Activated CD8-positive, alpha-beta memory T cell treated with anti-CD3 and anti-CD28 coated beads, Interleukin-2, amount 50 U/mL, for 1 hour (primary cell): Measurements from ENCODE around the gene ATP6V1B1.
"Not testable (repeated sequence)": the region's sequence is repeated elsewhere in the genome, so short reads cannot be mapped to it uniquely, and the experiment has no call there.

Experiments
- DNase-seq: peaks from one replicate; pipeline ENCODE4 v3.0.0-alpha.2; 2020; ENCODE audit errors: extremely low read depth

The ATP6V1B1 gene

DNA sequence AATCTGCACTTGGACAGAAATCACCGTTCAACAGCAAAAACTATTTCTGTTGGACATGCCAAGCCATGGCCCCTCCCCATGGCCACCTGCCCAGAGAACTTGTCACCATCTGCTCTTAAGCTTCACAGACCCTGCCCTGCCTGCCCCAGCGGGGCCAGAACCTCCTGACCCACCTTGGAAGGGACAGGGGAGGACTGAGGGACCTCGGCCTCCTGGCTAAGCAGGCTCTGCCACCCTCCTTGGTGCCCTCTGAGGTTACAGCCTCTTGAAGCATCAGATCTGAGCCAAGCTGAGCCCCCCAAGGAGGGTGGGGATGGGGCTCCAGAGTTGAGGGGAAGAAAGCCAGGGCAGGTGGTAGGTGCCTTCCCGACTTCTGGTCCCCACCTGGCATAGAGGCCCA, 52.5 kb downstream of the ATP6V1B1 start:
- DNase-seq = no peak

- DNase-seq = no peak
Observed at GRCh38 chr2:70988726-70989648, 53.3 kb downstream of the ATP6V1B1 start.

- DNase-seq = no peak
Observed at GRCh38 chr2:70990216-70990615, 54.5 kb downstream of the ATP6V1B1 start.

- DNase-seq = no peak
Observed at GRCh38 chr2:70991142-70991541, 55.4 kb downstream of the ATP6V1B1 start.

GRCh38 chr2:70991742-70992141, 56.0 kb downstream of the ATP6V1B1 start:
- DNase-seq = no peak

- DNase-seq = no peak
Observed at GRCh38 chr2:70992945-70993853, 57.5 kb downstream of the ATP6V1B1 start.

GRCh38 chr2:70994009-70994698, 58.5 kb downstream of the ATP6V1B1 start:
- DNase-seq = no peak

DNA sequence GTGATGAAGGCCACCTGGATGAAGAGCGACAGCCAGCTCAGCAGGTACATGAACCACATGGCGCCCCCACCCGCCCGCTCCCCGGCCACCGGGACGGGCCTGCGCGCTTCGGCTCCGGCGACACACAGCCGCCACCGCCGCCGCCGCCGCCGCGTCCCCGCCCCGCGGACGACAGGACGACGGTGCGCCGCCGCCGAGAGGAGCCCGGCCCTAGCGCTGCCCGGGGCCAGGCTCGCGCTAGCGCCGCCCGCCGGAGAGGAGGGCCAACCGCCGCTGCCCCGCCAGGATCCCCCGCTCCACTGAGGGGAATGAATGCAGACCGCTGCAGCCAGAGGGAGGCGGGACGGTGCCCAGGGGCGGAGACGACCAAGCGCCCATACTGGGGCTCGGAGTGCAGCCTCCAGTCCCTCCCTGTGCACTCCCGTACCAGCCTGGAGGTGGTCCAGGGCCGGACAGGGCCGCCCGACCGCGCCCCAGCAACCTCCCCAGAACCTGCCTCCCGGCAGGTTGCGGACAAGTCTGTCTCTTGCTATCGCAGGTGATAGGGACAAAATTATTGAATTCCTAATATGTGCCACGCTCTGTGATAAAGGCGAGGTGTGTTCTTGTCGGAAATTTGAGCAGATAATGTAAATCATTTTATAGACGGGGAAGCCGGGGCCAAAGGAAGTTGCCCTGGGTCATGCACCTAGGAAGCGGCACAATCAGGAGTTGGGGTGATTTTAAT, 59.2 kb downstream of the ATP6V1B1 start, which contains the start of gene TEX261:
Gene TEX261, minus strand, starts transcription at position 175 of the 727 bp plus-strand sequence. Its CDS starts 116 bp downstream, at position 59.
- DNase-seq = peak; percentile 43

DNA sequence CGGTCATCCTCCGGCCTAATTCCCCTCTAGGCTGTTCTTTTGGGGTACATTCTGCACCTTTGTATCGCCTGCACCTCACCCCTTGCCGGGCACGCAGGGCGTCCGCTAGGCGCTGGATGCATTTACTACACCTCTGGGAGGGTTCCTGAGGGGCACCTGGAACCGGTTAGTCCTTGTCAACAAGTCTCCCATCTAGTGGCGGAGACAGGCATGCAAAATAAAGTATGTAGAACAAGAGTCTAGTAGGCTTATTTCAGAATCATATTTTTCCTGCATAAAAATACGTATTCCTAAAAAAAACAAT, 59.7 kb downstream of the ATP6V1B1 start:
- no peak for DNase-seq

GRCh38 chr2:70998885-70999284, 63.2 kb downstream of the ATP6V1B1 start:
- not testable (repeated sequence) for DNase-seq

GRCh38 chr2:70999362-70999761, 63.7 kb downstream of the ATP6V1B1 start:
- no peak for DNase-seq

DNA sequence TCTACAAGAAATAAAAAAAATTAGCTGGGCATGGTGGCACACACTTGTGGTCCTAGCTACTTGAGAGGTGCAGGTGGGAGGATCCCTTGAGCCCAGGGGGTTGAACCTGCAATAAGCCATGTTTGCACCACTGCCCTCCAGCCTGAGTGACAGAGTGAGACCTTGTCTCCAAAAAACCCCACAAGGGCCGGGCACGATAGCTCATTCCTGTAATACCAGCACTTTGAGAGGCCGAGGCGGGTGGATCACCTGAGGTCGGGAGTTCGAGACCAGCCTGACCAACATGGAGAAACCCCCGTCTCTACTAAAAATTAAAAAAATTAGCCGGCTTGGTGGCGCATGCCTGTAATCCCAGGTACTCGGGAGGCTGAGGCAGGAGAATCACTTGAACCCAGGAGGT, 64.2 kb downstream of the ATP6V1B1 start:
- not testable (repeated sequence) for DNase-seq

DNA sequence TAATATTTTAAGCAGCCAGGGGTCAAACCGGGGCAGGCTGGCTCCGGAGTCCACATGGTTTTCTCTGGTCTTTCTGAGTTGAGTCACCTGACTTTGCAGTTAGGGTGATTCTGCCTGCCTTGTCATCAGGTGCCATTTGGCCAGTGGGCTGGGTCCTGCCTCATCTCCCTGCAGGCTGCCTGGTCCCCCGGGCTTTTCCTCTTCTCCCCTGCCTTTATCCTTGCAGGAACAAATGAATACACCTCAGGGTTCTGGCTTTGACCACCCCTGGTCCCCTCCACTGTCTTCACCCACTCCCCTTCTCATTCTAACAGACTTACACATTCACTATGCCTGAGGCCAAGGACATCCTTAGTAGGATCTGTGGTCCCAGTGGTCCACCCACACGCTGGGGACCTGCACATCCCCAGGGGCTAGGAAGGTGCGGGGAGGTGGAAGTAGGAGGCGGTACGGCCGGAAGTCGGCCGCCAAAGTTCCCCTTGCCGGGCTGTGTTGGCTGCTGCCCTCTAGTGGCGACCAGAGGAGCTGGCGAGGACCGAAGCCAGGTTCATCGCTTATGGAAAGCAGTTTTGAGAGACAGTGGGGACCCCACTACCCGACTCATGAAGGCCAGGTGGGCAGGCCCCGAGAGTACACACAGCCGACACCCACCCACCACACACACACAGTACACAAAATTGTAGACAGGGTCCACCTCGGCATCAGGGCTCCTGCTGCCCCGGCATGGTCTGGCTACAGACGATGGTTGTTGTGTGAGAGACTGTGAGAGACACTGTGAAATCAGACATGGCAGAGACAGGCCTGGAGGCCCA, 65.3 kb downstream of the ATP6V1B1 start:
- peak; percentile 47 for DNase-seq

- DNase-seq = no peak
Observed at GRCh38 chr2:71001592-71001927, 65.9 kb downstream of the ATP6V1B1 start.

DNA sequence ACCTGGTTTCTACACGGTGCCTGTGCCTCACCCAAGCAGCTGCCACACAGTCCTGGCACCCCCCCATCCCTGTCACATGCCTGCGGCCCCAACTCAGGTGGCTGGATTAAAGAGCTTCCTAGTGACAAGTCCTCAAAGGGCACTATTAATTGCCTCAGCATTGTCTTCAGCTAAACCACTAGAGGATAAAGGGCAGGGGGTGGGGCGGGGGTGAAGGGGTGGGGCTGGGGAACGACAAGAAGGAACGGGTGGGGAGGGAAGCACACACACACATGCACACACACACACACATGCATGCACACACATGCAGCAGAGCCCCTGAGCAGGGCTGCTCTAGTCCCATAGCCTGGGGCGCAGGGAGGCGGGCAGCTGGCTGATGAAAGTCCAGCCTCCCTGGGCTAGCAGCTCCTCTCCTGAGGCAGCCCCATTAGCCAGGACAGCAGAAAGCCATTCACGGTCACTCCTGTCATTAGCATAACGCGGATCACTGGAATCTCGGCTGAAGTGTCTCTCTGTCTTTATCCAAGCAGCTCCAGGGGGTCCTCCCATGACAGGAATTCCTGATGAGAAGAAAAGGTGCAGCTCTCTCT, 66.4 kb downstream of the ATP6V1B1 start:
- DNase-seq = no peak

GRCh38 chr2:71003396-71003795, 67.7 kb downstream of the ATP6V1B1 start:
- DNase-seq = no peak

DNA sequence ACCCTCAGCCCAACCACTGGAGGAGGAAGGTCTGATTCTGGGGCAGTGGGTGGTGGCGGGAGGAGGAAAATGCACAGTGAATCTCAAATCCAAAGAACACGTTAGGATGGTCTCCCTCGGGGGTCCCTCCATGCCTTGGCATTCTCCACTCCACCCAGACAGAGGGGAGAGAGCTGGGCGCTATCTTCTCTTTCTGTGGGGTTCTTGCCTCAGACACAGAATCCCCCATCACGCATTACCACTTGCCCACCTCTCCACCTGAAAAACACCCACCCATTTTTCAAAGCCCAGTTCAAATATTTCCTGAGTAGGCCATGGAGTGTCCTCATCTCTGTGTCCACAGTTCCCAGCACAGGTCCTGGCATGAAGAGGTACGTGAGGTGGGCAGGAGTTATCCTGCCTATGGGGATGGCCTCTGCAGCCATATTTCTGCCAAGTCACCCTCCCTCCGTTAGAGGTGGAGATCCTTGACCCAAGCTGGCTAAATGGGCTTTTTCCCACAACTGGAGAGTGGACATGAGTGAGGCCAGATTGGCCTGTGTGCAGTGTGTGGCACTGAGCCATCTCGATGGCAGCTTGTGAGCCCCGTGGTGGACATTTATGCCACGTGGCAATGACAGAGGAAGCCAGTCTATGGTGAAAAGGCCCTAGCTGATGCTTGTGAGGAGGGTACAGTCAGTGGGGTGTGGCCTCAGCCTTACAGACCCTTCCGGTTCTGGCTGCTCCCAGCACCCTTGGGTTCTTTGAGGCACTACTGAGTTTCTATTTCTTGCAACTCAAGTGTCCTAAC, 68.5 kb downstream of the ATP6V1B1 start:
- DNase-seq = no peak

GRCh38 chr2:71004857-71005256, 69.2 kb downstream of the ATP6V1B1 start:
- no peak for DNase-seq
